Activated CD4-positive, alpha-beta memory T cell treated with anti-CD3 and anti-CD28 coated beads for 36 hours (primary cell): Measurements from ENCODE around the gene USP11. TPM values are rescaled to one million over a fixed set of nuclear protein-coding genes. Genes with fewer than 3 reads are reported as not detected.
A peak's percentile ranks its signal among the peaks of the same experiment; 100 is the strongest.

ENCODE experiments used
- CTCF ChIA-PET: fragments of 350-600 bp; sonication (Branson Sonifier 250); formaldehyde crosslinking; loops from one replicate; lab custom pipeline; 2021; ENCODE audit warnings: antibody characterized with exemption, inconsistent platforms; lab: Charles Lee
- POLR2A ChIA-PET: fragments of 350-600 bp; sonication (Branson Sonifier 250); formaldehyde crosslinking; loops from one replicate; lab custom pipeline; 2021; ENCODE audit warnings: antibody characterized with exemption; lab: Charles Lee
- DNase-seq: peaks from one replicate; pipeline ENCODE4 v3.0.0-alpha.2; 2020
- H3K27ac Mint-ChIP-seq: one replicate; pipeline ENCODE4 v1.8.0; 2021; ENCODE audit warnings: mixed read lengths
- H3K27me3 Mint-ChIP-seq: one replicate; pipeline ENCODE4 v1.8.0; 2021; ENCODE audit warnings: mixed read lengths
- H3K36me3 Mint-ChIP-seq: one replicate; pipeline ENCODE4 v1.8.0; 2021; ENCODE audit warnings: mixed read lengths
- H3K4me1 Mint-ChIP-seq: one replicate; pipeline ENCODE4 v1.8.0; 2021; ENCODE audit warnings: low read depth, mixed read lengths
- H3K4me3 Mint-ChIP-seq: one replicate; pipeline ENCODE4 v1.8.0; 2021; ENCODE audit warnings: mild to moderate bottlenecking, mixed read lengths
- H3K9me3 Mint-ChIP-seq: one replicate; pipeline ENCODE4 v1.8.0; 2021; ENCODE audit warnings: mixed read lengths
- intact Hi-C: fragments of 100-400 bp; cut with micrococcal nuclease; formaldehyde crosslinking; loops from one replicate; pipeline ENCODE4 v1.15.1; 2023
- total RNA-seq, 2 experiments: library from RNA; stranded (reverse); gene quantifications; one replicate each; pipeline ENCODE4 v1.2.3, GENCODE V29; 2021

Gene USP11
- total RNA-seq, 2 experiments from 2014 or later: 25.7 to 27.7 TPM

DNA sequence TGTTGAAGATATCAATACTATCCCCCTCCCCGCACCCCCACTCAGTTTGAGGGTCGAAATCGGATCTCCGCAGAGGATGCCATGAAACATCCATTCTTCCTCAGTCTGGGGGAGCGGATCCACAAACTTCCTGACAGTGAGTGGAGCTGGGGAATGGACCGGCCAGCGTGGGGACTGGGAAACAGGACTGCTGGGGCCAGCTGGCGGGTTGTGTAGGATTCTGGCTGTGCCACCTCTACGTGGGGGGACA is 5.5 kb upstream of the USP11 start:
- ChIA-PET CTCF (no interaction called here), POLR2A (no interaction called here)
- DNase-seq: no peak
- Mint-ChIP-seq H3K27ac (no peak overlapping the region), H3K27me3 (no peaks in the 10 kb centered on the region), H3K4me1 (peaks cover 7% of the 10 kb centered on the region), H3K4me3 (no peak overlapping the region), H3K9me3 (no peaks in the 10 kb centered on the region), H3K36me3 (peaks cover 22% of the 10 kb centered on the region)
- intact Hi-C loops: no loop called here

DNA sequence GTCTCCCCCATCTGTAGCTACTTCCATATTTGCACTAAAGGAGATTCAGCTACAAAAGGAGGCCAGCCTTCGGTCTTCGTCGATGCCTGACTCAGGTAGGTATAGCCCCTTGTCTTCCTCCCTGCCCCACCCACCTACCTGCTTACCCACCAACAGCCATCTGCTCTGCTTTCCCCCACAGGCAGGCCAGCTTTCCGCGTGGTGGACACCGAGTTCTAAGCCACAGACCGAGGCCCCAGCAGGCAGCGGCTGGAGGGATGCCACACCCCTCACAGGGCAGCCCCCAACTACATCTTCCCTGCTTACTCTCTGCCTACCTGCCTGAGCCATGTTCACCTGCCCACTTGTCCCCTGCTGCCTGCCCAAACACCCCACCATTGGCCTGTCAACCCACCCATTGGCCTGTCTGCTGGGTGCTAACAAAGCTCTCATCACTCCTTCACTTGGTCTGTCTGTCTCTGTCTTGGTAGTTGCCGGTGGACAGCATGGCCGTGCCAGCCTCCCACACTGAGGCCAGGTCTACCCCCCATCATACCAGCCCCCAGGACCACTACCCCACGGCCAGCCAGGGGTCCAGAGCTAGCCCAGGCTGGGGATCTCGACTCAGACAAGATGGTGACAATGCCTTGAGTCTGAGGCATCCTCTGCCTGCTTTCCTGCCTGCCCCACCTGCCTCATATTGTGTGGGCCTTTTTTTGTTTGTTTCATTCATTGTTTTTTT is 4.1 kb upstream of the USP11 start:
- POLR2A ChIA-PET: interaction anchor here (1.4 kb wide), 1 partner anchor 11 kb away, joined by 3 read pairs; the partner anchor contains the start of gene CDK16
- no peak overlapping the region for H3K27ac Mint-ChIP-seq

DNA sequence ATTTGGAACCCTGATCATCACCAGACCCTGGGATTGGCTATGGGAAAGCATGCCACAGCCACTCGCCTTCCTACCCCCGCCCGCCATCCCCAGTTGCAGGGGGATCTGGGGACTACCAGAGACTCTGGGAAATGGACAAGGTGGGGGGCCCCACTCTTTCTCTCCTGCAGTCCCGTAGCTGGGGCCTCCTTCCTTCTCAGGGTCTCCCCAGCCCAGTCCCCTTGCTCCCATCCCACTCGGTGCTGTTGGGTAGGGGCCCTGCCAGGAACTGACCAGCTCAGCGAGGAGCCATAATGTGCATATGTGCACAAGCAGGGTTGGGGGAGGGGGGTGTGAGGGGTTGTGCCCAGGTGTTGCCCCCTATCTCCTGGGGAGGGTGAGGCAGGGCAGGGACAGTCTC is 3.4 kb upstream of the USP11 start:
- ChIA-PET POLR2A (interaction anchor here (1.4 kb wide), 1 partner anchor 11 kb away, joined by 3 read pairs; the partner anchor contains the start of gene CDK16), CTCF (no interaction called here)
- Mint-ChIP-seq H3K4me3 (no peak overlapping the region), H3K9me3 (no peaks in the 10 kb centered on the region), H3K27me3 (no peaks in the 10 kb centered on the region), H3K27ac (no peak overlapping the region), H3K4me1 (peaks cover 7% of the 10 kb centered on the region), H3K36me3 (peaks cover 22% of the 10 kb centered on the region)
- DNase-seq: no peak
- intact Hi-C loops: no loop called here

More for the DNA sequence above, 4.1 kb upstream of the USP11 start:
- no peak overlapping the region for H3K4me3 Mint-ChIP-seq
- CTCF ChIA-PET: interaction anchor here (1.4 kb wide), 1 partner anchor 83 kb away, joined by 3 read pairs; no protein-coding TSS in a partner anchor
- intact Hi-C loops: no loop called here
- H3K36me3 Mint-ChIP-seq: peaks cover 22% of the 10 kb centered on the region
- peaks cover 7% of the 10 kb centered on the region for H3K4me1 Mint-ChIP-seq
- DNase-seq: no peak
- H3K9me3 Mint-ChIP-seq: no peaks in the 10 kb centered on the region
- H3K27me3 Mint-ChIP-seq: no peaks in the 10 kb centered on the region

DNA sequence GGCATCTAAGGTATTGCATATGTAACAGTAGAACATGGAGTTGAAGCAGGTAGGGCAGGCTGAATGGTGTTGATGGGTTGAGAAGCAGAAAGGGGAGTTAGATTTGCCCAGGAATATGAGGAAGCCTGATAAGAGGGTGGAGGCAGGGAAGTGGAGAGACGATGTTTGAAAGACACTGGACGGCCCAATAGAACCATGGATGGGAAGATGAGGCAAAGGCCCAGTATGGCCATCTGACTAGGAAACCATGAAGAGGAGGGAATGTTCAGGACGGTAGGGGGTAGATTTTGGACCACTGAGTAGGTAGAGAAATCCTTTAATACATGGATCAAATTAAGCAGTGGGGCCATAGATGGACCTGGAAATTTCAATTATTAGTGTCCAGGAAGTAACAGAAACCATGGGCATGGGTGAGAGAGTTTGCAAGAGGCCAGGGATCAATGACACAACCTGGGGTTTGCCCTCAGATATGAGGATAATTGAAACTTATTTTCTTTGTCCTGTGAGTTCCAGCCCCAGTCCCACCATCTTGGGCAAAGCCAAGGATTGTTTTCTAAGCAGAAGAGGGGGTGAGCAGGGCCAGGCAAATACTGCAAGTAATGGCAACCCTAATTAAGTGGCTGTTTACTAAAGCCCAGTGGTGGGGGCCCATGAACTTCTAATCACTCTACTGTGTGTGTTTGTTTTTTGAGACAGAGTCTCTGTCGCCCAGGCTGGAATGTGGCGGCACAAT is 2.5 kb upstream of the USP11 start:
- ChIA-PET POLR2A (no interaction called here), CTCF (no interaction called here)
- DNase-seq: no peak
- H3K27ac Mint-ChIP-seq: no peak overlapping the region
- H3K9me3 Mint-ChIP-seq: no peaks in the 10 kb centered on the region
- peaks cover 11% of the 10 kb centered on the region for H3K4me1 Mint-ChIP-seq
- H3K36me3 Mint-ChIP-seq: peaks cover 22% of the 10 kb centered on the region
- intact Hi-C loops: loop anchor here (5.0 kb wide), 1 partner anchor 82 kb away; no protein-coding TSS in a partner anchor
- H3K27me3 Mint-ChIP-seq: no peaks in the 10 kb centered on the region
- no peak overlapping the region for H3K4me3 Mint-ChIP-seq

DNA sequence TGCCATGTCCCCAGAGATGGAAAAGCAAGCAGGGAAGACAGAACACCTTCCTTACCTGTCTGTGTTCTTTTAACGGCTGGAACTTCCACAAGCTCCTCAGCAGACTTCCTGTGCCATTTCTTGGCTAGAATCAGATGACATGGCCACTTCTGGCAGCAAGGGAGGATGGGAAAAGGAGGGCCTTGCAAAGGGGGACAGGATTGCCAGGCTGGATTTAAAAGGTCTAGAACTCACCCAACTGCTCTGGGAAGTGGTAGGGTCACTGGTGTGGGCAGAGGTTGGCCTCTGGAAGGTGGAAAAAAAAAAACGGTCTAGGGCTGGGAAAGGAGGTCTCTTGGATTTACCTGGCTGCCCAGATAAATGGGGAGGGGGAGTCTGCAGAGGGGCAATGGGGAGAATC is 1.6 kb upstream of the USP11 start:
- POLR2A ChIA-PET: no interaction called here

DNA sequence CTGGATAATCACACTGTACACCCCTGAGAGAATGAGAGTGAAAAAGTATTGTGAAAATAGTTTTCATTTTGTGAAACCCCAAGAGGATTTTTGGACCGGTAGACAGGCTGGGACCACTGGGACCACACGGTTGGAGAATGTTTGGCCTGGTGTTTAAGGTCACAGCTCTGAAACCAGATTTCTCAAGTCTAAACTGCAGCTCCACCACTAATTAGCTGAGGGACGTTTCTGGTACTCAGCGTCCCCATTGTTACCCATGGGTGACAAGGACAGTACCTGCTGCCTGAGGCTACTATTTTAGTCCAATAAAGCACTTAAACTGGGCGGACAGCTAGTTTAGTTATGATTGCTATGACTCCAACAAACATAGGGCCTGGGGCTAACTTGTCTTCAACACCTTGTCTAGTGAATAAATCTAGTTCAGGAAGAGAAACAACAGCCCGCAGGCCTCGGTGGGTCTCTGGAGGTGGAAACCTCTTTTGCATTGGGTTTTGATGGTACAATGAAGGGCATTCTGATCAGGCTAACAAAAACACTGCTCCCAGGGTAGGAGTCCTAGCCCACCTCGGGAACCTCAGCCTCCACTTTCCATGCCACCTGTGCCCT is 509 bp upstream of the USP11 start:
- Mint-ChIP-seq H3K4me3 (peak overlapping the region; percentile 83), H3K27ac (peak overlapping the region; percentile 87), H3K36me3 (peaks cover 9% of the 10 kb centered on the region), H3K4me1 (peaks cover 25% of the 10 kb centered on the region), H3K27me3 (no peaks in the 10 kb centered on the region), H3K9me3 (no peaks in the 10 kb centered on the region)
- no peak for DNase-seq
- ChIA-PET CTCF (interaction anchor here (1.8 kb wide), 1 partner anchor 153 kb away, joined by 6 read pairs; no protein-coding TSS in a partner anchor), POLR2A (interaction anchor here (1.2 to 1.6 kb wide), 2 partner anchors 14 to 32 kb away, joined by 3 to 14 read pairs; partner anchors contain the start of gene CDK16)
- intact Hi-C loops: loop anchor here (2.0 to 5.0 kb wide), 2 partner anchors 80 to 427 kb away; partner anchors contain the start of gene UXT

More for the DNA sequence above, 1.6 kb upstream of the USP11 start:
- Mint-ChIP-seq H3K27ac (peak overlapping the region; percentile 15), H3K27me3 (no peaks in the 10 kb centered on the region), H3K4me1 (peaks cover 19% of the 10 kb centered on the region), H3K36me3 (peaks cover 17% of the 10 kb centered on the region), H3K9me3 (no peaks in the 10 kb centered on the region), H3K4me3 (no peak overlapping the region)
- intact Hi-C loops: loop anchor here (5.0 kb wide), 1 partner anchor 81 kb away; no protein-coding TSS in a partner anchor
- DNase-seq: no peak
- CTCF ChIA-PET: no interaction called here

DNA sequence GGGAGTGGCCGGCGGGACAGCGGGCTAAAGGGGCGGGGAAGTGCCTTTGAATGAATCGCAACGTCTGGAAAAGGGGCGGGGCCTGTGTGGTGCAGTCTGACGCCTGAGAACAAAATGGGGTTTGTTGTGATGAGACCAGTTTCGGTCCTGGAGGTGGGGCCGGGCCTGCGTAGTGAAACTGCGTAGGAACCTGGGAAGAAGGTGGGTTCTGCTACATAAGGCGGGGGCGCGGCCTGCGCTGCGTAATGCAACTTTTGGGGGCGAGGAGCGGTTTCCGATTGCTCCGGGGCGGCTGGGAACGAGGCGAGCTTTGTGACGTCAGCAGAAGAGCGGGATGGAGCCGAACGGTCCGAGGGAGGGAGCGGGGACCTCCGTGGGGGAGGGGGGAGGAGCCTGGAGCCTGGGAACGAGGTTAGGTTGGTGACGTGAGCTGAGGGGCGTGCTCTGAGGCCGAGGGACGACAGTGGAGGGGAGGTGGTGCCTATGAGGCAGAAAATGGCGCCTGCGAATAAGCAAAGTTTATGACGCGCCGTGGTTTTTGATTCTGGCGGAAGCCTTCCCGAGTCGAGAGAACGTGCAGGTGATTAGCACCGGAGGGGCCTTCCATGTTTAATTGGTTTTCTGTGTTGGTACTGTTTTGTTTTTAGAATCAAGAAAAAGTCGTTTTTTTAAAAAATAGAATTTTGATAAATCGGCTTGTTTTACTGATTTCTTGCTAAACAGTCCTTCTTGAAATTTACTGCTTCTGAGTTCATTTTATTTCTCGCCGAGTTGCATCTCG is 714 bp downstream of the USP11 start:
- POLR2A ChIA-PET: interaction anchor here (0.9 to 1.6 kb wide), 5 partner anchors 11 to 43 kb away, joined by 3 to 14 read pairs (median 3); partner anchors contain the start of gene CDK16
- intact Hi-C loops: loop anchor here (1.0 to 5.0 kb wide), 5 partner anchors 16 to 425 kb away; partner anchors contain the start of genes NDUFB11 and UXT
- DNase-seq: peak; percentile 96
- H3K9me3 Mint-ChIP-seq: no peaks in the 10 kb centered on the region
- CTCF ChIA-PET: interaction anchor here (1.8 kb wide), 1 partner anchor 152 kb away, joined by 6 read pairs; no protein-coding TSS in a partner anchor
- peaks cover 25% of the 10 kb centered on the region for H3K4me1 Mint-ChIP-seq
- peak overlapping the region; percentile 83 for H3K4me3 Mint-ChIP-seq
- no peaks in the 10 kb centered on the region for H3K27me3 Mint-ChIP-seq
- H3K27ac Mint-ChIP-seq: peak overlapping the region; percentile 87
- peaks cover 9% of the 10 kb centered on the region for H3K36me3 Mint-ChIP-seq

DNA sequence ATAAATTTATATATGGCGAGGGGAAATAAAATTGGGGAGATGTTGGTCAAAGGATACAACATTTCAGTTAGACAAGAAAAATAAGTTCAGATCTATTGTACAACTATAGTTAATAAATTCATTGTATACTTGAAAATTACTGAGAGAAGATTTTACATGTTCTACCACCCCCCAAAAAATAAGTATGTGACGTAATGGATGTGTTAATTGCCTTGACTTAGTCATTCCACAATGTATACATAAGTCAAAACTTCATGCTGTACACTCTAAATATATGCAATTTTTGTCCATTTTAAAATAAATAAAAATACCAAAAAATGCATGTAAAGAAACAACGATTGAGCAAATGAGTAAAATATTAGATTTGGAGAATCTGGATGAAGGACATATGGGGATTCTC is 1.8 kb downstream of the USP11 start:
- Mint-ChIP-seq H3K36me3 (peaks cover 4% of the 10 kb centered on the region), H3K27ac (peak overlapping the region; percentile 87), H3K9me3 (no peaks in the 10 kb centered on the region), H3K4me1 (peaks cover 25% of the 10 kb centered on the region), H3K27me3 (no peaks in the 10 kb centered on the region), H3K4me3 (peak overlapping the region; percentile 83)
- intact Hi-C loops: loop anchor here (5.0 kb wide), 1 partner anchor 78 kb away; no protein-coding TSS in a partner anchor
- ChIA-PET CTCF (no interaction called here), POLR2A (interaction anchor here (0.8 kb wide), 1 partner anchor 40 kb away, joined by 5 read pairs; no protein-coding TSS in a partner anchor)
- no peak for DNase-seq

DNA sequence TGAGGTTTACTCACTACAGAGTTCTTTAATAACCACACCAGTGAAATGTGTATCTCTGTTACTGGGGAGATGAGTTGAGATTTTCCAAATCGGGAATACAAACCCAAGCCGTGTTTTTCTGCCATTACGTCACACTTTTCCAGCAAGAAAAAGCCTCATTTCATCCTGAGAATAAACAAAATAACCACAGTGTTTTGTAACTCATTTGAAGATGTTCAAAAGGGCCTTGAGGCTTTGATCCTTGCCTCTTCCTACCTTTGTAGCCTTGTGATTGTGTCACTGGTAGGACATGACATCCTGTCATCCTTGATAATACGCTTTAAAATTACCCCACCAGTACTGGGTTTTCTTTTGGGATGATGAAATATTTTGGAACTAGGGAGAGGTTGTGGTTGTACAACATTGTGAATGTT is 2.9 kb downstream of the USP11 start:
- POLR2A ChIA-PET: interaction anchor here (0.8 kb wide), 1 partner anchor 41 kb away, joined by 5 read pairs; no protein-coding TSS in a partner anchor

DNA sequence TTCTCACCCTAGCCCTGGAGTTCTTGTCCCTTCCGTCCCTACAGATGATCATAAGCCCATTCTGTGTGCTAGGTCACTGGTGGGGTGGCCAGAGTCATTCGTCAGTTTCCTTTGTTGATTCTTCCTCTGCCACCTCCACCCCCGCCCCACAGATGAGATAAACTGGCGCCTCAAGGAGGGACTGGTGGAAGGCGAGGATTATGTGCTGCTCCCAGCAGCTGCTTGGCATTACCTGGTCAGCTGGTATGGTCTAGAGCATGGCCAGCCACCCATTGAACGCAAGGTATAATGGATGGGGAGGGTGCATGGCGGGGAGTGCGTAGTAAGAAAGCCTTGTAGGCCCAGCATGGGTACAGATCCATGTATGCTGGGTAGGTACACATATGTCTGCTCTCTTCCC is 6.4 kb downstream of the USP11 start:
- peak overlapping the region; percentile 8 for H3K27ac Mint-ChIP-seq
- intact Hi-C loops: no loop called here
- no peaks in the 10 kb centered on the region for H3K27me3 Mint-ChIP-seq
- peaks cover 18% of the 10 kb centered on the region for H3K4me1 Mint-ChIP-seq
- no peak for DNase-seq
- POLR2A ChIA-PET: no interaction called here
- no peak overlapping the region for H3K4me3 Mint-ChIP-seq
- no peaks in the 10 kb centered on the region for H3K9me3 Mint-ChIP-seq
- peaks cover 7% of the 10 kb centered on the region for H3K36me3 Mint-ChIP-seq
- CTCF ChIA-PET: no interaction called here

More for the DNA sequence above, 2.9 kb downstream of the USP11 start:
- Mint-ChIP-seq H3K27me3 (no peaks in the 10 kb centered on the region), H3K4me3 (peak overlapping the region; percentile 33), H3K36me3 (peaks cover 4% of the 10 kb centered on the region), H3K9me3 (no peaks in the 10 kb centered on the region), H3K27ac (peak overlapping the region; percentile 30), H3K4me1 (peaks cover 22% of the 10 kb centered on the region)
- DNase-seq: no peak
- CTCF ChIA-PET: interaction anchor here (0.6 to 1.2 kb wide), 2 partner anchors 77 to 149 kb away, joined by 3 read pairs; no protein-coding TSS in a partner anchor
- intact Hi-C loops: no loop called here

DNA sequence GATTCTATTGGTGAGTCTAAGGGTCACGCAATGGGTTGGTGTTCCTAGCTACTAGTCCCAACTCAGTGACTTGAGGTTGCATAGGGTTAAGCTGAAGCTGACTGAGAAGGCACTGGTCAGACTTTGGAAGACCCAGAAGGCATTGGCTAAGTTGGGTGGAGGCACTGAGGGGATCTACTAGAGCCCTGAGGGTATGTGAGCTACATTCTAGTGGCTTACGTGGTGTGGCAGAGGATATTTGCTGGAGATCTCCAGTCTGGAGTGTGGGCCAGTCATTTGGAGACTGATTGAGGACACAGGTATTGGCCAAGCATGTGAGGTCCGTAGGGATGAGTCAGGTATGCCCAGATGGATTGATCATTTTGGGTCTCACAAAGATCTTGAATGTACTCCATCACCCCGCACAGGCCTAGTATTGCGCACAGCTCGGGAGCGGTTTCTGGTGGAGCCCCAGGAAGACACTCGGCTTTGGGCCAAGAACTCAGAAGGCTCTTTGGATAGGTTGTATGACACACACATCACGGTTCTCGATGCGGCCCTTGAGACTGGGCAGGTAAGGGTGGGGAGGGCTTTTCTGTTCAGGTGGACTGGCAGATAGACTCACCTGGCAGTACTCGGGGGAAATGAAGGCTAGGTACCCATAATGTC is 7.2 kb downstream of the USP11 start:
- Mint-ChIP-seq H3K27me3 (no peaks in the 10 kb centered on the region), H3K36me3 (peaks cover 7% of the 10 kb centered on the region), H3K4me3 (no peak overlapping the region), H3K4me1 (peaks cover 17% of the 10 kb centered on the region), H3K9me3 (no peaks in the 10 kb centered on the region), H3K27ac (no peak overlapping the region)
- no peak for DNase-seq
- CTCF ChIA-PET: no interaction called here
- POLR2A ChIA-PET: no interaction called here
- intact Hi-C loops: no loop called here
